Suprapubic skin (tissue), 3 donors: ENCODE data around the gene LMCD1.

ENCODE experiments used
- POLR2AphosphoS5 ChIP-seq, 3 donors: sonication (generic); formaldehyde crosslinking; IDR thresholded peaks; one replicate each; pipeline ENCODE4 v1.6.1; 2017; ENCODE audit warnings: antibody characterized with exemption in 3 of 3
- TF ChIP-seq, protein P1 (sequence below), 2 donors: fragments of 200-600 bp in 1 of 2; fragments of 450-650 bp in 1 of 2; sonication (generic) in 1 of 2; IDR thresholded peaks; one replicate each; pipeline ENCODE4 v1.5.1; 2016 to 2019; ENCODE audit warnings: antibody characterized with exemption in 2 of 2, mild to moderate bottlenecking in 1 of 2, moderate library complexity in 1 of 2

DNA sequence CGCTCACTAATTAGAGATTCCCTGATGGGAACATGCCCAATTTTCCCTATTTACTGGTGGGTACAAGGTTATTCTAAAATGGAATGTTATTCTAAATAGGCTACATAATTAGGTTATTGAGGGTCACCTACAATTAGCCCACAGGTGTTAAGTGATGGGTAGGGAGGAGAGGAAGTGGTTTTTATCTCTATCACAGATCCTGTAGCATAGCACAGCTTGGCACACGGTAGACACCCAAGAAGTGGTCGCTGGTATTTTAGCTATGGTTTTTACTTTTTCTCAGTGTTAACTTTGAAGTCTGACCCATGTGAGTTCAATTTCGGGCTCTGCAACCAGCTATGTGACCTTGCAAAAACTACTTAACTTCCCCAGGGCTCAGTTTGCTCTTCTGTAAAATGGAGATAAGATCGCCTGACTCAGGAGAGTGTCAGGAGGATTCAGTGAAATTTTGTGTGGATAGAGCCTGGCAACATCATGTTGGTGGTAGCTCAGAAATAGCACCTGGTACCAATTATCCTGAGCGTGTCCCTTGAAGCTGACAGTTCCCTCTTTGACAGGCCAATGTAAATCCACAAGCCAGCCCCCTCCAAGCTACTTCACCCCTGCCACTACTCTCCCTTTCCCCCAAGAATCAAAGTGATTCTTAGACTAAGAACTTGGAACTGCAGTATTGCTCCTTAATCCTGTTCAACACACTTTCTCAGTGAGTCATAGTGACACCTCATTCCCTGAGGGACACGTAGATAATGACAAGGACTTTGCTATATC is 8.7 kb upstream of the LMCD1 start:
- TF ChIP-seq, protein P1, sequence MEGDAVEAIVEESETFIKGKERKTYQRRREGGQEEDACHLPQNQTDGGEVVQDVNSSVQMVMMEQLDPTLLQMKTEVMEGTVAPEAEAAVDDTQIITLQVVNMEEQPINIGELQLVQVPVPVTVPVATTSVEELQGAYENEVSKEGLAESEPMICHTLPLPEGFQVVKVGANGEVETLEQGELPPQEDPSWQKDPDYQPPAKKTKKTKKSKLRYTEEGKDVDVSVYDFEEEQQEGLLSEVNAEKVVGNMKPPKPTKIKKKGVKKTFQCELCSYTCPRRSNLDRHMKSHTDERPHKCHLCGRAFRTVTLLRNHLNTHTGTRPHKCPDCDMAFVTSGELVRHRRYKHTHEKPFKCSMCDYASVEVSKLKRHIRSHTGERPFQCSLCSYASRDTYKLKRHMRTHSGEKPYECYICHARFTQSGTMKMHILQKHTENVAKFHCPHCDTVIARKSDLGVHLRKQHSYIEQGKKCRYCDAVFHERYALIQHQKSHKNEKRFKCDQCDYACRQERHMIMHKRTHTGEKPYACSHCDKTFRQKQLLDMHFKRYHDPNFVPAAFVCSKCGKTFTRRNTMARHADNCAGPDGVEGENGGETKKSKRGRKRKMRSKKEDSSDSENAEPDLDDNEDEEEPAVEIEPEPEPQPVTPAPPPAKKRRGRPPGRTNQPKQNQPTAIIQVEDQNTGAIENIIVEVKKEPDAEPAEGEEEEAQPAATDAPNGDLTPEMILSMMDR (IDR thresholded peaks at IDR 0.05): no peak
- TF ChIP-seq POLR2AphosphoS5 (IDR thresholded peaks at IDR 0.05): no peak
